ENCODE data around the gene RPP25. TPM values are rescaled to one million over a fixed set of nuclear protein-coding genes. Genes with fewer than 3 reads are reported as not detected.

Gene RPP25, protein sequence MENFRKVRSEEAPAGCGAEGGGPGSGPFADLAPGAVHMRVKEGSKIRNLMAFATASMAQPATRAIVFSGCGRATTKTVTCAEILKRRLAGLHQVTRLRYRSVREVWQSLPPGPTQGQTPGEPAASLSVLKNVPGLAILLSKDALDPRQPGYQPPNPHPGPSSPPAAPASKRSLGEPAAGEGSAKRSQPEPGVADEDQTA
- total RNA-seq: 18.0 and 18.5 TPM in 2 replicates

DNA sequence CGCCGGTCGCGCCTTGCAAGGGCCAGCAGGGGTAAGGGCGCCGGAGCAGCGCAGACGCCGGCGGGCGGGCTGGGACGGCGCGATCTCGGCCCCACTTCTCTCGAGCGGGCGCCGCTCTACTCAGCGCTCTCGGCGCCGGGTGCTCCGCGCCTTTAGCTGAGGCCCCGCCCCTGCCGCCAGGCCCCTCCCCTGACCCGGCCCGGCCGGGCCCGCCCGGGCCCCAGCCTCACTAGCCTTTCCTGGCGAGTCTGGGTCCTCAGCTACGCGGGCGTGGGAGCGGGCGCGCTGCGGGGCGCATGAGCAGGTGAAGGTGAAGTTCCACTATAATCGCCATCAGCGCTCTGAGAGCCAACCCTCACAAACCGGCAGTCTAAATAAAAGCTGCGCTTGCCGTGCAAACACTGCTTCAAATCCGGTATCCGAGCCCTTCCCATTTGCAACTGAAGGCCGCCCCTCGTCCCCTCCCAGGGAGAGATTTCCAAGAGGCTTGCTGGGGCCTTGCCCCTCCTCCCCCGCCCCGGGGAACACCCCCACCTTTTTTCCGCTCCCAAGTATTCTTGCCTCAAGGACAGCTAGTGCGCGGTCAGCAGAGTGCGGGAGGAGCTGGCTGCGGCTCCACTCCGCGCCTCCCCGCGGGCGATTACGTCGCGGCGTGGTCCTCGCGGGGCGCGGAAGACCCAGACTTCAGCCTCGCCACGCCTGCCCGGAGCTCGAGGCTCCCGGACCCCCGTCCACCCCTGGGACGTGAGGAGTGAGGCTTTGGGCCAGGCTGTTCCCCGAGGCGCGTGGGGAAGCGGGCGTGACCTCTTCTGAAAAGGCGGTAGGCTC is at the start of gene RPP25:
RPP25 (minus strand) TSS at position 125 of the 828 bp plus-strand sequence. CDS start 189 bp downstream, outside the sequence.

DNA sequence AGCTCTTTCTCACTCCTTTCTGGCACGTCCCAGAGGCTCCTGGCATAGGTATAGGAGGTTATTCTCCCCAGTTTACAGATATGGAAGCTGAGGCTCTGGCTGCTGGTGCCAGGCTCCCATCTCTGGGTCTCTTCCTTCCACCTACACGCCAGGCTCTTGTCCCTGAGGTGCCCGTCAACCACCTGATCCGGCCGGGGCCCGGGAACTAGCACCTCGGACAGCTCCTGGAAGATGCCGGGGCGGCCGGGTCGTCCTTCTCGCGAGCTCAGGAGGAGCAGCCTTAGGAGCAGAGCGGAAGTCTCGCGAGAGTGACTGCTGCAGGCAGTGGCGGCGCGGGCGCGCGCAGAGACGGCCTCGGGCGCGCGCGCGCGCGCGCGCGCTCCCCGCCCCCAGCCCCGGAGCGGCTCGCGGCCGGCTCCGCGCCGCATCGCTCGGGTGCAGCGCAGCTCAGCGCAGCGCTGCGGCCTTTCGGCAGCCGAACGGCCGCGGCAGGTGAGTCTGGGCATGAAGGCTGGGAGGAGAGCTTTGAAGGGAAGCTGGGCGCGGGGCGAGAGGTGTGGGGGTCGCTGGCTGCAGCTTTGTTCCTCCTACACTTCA is 38.7 kb upstream of the RPP25 start, which contains the start of gene SCAMP5:
SCAMP5 (plus strand) TSS at position 382 of the 597 bp plus-strand sequence. CDS start 16,277 bp downstream, outside the sequence.

DNA sequence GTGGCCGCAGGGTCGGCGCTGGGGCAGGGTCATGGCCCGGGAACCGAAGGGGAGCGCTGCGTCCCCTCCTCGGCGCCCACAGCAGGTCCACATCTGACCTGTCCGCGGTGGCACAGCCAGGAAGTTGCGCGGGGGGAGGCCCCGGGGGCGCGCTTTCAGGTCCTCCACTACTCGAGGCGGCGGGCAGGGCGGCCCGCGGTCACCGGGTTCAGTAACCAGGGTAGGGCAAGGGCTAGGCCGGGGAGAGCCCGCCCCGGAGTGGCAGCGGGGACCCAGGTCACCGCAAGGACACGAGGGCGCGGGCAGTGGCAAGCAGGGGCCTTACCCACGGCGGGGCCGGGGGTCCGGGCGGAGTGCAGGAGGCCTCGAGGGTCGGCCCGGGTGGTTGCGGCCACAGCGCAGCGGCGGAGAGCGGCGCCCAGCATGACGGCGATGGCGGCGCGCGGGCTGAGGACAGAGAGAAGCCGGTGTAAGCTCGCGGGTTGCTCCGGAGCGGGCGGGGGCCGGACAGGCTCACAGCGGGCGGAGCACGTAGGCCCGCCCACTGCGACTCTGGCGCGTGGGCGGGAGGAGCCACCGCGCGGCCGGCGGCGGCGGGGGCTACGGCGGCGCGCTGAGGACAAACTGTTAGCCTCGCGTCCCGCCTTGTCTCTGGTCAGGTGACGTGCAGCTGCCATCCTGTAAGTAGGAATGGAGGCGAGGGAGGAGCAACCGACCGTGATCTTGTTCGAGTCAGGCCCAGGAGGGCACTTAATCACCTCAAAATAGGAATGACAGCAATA is 18.8 kb downstream of the RPP25 start, which contains the start of gene COX5A:
COX5A (minus strand) TSS at position 484 of the 782 bp plus-strand sequence; CDS start at position 425, 59 bp downstream.

DNA sequence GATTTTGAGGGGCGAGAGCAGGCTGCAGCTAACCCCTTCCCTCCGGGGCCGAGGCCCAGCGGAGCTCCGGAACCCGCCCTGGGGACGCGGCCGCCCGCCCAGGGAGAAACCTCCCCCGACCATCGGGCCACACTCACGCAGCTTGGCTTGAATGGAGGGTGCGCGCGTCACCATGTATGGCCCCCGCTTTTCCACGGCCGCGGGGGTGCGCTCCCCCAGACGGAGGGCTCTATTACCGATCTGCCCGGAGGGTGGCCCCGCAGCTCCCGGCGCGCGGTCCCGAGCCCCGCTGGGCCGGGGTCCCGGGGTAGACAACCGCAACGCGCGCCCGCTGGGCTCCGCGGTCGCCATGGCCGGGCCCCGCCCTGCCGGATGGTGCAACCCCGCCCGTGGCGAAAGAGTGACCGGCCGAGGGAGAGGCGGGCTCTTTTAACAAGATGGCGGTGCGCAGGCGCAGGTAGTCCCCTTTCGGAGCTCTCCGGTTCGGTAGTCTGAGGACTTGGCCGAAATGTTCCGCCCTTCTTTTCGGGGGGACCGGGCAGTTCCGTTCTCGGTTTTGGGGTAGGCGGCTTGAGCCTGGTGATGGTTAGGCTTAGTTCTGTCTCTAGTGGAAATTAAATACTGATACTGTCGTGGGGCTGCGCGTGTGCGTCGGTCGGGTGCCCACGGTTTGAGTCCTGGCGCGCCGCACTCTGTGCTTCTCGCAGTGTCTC is 50.0 kb downstream of the RPP25 start, which contains the start of gene FAM219B:
FAM219B (minus strand) TSS at position 402 of the 713 bp plus-strand sequence; CDS start at position 351, 51 bp downstream.

Other genes with a start within 250 kb of the RPP25 start
- 0.13 and 0.48 TPM in 2 replicates for gene CYP1A1, start 231.2 kb downstream of the RPP25 start, total RNA-seq
- not detected in 2 replicates for gene CYP1A2, start 207.9 kb downstream of the RPP25 start, total RNA-seq
- gene CSK, start 174.7 kb downstream of the RPP25 start, total RNA-seq: 25.9 and 28.7 TPM in 2 replicates
- gene LMAN1L, start 143.9 kb downstream of the RPP25 start, total RNA-seq: not detected in 2 replicates
- 0.48 TPM in 1 of 2 replicates, not detected in the other for gene CPLX3, start 130.1 kb downstream of the RPP25 start, total RNA-seq
- gene ULK3, start 113.6 kb downstream of the RPP25 start, total RNA-seq: 17.6 and 21.5 TPM in 2 replicates
- gene SCAMP2, start 83.4 kb downstream of the RPP25 start, total RNA-seq: 61.6 and 63.5 TPM in 2 replicates
- 101 and 121 TPM in 2 replicates for gene MPI, start 66.7 kb downstream of the RPP25 start, total RNA-seq
- gene FAM219B, start 49.9 kb downstream of the RPP25 start, total RNA-seq: 23.4 and 45.2 TPM in 2 replicates
- 135 and 146 TPM in 2 replicates for gene COX5A, start 18.7 kb downstream of the RPP25 start, total RNA-seq
- 1.4 and 5.0 TPM in 2 replicates for gene SCAMP5, start 38.8 kb upstream of the RPP25 start, total RNA-seq
- gene PPCDC, start 66.8 kb upstream of the RPP25 start, total RNA-seq: 10.1 and 16.8 TPM in 2 replicates
- 8.7 and 13.2 TPM in 2 replicates for gene C15orf39, start 245.1 kb upstream of the RPP25 start, total RNA-seq

All from epithelial cell of alveolus of lung (primary cell).